Stimulated activated CD4-positive, alpha-beta T cell treated with anti-CD3 and anti-CD28 coated beads, Interleukin-15, amount 100 ng/mL, for 24 hours (primary cell): ENCODE results near the gene ADAMTS2.
"Not testable (repeated sequence)": the region's sequence is repeated elsewhere in the genome, so short reads cannot be mapped to it uniquely, and the experiment has no call there.

Experiments
- DNase-seq: peaks from one replicate; pipeline ENCODE4 v3.0.0-alpha.2; 2020

The ADAMTS2 gene

GRCh38 chr5:179226696-179227095 lies 118.6 kb downstream of the ADAMTS2 start:
- no peak for DNase-seq

- DNase-seq, result no peak
Observed at GRCh38 chr5:179225387-179225786, 119.9 kb downstream of the ADAMTS2 start.

- DNase-seq, result no peak
Observed at GRCh38 chr5:179224741-179225140, 120.5 kb downstream of the ADAMTS2 start.

DNA sequence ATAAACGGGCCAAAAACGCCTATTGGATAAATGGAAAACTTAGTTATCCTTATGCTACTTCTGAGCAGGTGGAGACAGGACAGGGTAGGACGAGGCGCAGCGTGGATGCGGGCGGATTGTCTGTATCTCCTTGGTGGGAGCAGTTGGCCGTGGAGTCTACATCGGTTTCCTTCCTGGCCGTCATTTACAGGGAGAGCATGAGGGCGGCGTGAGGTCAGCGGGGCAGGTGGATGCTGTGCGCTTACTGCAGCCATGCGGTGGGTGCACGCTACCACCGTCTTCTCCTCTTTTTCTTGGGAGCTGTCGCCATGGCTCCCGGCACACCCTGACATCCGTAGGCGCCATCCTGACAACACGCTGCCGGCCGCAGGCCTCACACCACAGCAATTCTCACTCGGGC lies 121.3 kb downstream of the ADAMTS2 start:
- no peak for DNase-seq

DNA sequence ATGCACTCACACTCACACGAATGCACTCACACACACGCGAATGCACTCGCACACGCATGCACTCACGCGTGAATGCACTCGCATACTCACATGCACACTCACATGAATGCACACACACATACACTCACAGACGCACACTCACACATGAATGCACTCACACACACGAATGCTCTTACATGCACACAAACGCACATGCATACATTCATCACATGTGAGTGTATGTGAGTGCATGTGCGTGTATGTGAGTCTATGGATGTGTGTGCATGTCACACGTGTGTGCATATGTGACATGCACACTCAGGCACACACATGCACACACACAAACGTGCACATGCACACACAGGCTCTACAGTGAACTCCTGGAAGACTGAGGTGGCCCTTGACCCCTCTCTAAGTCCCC lies 121.7 kb downstream of the ADAMTS2 start:
- DNase-seq, result no peak

DNA sequence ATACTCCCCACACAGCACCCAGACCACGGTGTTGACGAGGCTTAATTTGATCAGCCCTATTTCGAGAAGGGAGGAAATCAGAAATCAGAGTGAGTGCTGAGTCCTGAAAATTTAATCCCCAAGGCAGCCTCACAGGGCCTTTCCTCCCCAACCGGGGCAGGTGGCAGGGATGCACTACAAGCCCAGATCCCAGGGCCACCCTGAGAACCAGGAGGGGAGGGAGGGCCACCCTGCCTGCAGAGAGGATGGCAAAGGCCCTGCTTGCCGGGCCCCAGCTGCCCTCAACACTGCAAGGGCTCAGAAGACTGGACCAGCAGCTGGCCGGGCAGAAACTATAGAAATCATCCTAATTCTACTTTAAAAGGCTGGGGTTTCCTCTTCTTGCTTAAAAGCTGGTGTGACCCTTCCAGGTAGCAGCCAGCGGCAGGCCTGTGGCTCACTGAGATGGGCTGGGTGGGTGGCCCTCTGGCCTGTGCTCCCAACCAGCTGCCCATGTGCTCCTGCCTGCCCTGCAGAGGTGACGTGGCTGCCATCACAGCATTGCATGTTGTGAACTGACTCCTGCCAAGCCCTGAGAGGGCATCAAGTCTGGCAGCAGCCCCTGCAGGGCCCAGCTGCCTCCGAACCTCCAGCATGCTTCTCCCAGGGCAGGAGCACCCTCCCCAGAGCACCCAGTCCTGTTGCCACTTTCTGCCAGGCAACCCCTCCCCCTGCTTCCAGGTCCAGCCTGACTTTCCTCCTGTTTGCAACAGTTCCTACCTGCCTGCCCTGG lies 122.8 kb downstream of the ADAMTS2 start:
- no peak for DNase-seq

DNA sequence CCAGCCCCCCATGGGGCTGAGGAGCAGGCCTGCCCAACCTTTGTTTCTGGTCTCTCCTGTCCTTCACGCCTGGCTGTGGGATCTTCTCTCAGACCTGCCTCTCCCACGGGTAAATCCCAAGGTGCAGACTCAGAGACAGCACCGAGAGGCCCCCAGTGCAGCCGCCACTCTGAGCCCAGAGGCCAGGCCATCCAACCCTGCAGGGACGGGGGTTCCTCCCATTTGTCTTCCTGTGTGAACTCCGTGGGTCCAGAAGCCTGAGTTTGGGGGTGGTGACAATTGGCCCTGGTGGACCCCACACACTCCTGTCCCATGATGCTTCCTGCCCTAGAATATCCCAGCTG lies 123.4 kb downstream of the ADAMTS2 start:
- no peak for DNase-seq

DNA sequence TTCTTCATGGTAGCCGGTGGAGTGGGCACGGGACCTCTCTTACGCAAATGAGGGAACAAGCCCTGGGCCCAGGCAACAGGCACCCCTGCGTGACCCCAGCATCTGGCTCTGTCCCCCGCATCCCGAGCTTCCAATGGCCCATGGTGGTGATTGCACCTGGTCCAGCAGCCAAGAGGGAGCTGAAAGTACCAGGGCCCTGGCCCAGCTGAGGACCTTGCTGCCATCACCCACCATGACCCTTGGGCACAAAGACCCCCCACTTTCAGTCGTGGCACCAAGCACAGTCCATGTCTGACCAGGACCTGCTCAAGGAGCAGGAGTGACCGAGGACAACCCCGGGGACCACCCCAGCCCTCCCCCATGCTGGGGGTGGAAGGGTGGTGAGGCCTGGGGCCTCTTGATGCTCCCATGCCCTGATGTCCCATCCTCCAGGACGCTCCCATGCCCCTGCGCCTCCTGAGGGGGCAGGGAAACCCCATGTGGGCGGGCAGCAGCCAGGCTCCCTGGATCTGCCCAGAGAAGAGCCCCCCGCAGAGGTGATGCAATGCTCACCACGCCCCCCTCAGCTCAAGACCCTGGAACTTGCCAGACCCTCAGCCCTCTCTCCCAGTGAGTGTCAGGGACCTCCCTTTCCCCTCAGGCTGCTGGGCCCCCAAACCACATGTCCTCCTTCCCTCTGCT lies 123.9 kb downstream of the ADAMTS2 start:
- DNase-seq, result no peak

GRCh38 chr5:179220716-179221115 lies 124.5 kb downstream of the ADAMTS2 start:
- DNase-seq, result no peak

GRCh38 chr5:179219661-179220620 lies 125.3 kb downstream of the ADAMTS2 start:
- no peak for DNase-seq

DNA sequence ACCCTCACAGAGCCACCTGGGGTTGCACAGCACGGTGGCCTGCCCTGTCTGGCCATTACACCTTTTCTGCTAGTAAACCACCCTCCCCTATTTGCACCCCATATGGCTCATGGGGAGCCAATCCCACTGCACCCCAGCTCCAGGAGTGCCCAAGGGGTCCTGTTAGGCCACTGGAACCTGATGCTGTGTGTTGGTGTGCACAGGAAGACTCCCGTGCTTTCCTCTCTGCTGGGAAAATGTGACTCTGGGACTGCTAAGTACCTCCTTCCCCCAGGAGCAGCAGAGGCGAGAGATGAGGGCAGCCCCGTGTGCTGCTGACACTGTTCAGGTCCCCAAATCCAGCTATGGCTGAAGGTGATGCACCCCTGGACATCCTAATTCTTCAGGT lies 126.3 kb downstream of the ADAMTS2 start:
- no peak for DNase-seq

- no peak for DNase-seq
Observed at GRCh38 chr5:179217956-179218942, 127.0 kb downstream of the ADAMTS2 start.

DNA sequence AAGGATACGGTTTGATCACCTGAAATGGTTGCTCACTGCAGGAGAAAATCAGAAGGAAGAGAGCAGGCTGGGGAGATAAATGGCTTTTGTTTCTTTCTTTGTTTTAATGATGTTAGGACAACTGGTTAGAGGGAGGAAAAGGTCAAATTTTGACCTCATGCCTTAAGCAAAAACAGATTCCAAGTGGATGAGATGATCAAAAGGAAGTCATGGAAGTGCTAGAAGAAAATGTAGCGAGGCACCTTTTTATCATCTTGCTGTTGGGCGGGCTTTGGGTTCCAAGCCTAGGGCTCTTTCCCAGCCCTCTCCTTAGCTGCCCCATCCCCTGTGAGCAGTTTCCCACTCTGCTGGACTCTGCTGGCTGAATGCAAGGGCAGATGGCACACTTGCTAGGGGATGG lies 127.9 kb downstream of the ADAMTS2 start:
- DNase-seq, result no peak

GRCh38 chr5:179216381-179216780 lies 128.9 kb downstream of the ADAMTS2 start:
- DNase-seq, result not testable (repeated sequence)

DNA sequence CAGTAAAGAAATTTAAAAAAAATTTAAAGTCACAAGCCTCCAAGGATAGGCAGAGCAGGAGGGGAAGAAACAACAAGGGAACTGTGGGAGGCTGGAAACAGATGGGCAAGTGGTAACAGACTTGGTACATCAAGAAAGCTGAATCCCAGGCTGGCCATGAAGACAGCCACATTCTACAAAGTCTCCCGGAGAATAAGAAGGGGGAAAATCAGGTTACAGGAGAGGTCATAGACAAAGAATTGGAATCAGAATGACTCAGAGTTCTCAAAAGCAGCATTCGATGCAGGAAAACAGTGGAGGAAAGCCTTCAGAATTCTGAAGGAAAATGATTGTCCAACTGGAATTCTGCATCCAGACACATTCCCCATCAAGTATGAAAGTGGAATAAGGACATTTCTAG lies 129.7 kb downstream of the ADAMTS2 start:
- DNase-seq, result no peak

DNA sequence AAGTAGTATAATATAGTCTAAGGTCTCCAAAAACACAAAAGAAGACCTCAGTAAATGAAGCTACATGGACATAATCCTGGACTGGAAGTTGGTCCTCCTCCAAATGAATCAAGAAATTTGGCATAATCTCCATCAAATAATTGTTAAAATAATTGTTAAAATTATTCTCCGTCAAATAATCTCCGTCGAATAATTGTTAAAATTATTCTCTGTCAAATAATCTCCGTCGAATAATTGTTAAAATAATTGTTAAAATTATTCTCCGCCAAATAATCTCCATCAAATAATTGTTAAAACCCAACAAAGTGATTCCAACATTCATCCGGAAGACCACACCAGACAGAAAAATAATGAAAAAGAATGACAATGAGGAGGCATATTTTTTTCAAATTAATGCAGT lies 130.6 kb downstream of the ADAMTS2 start:
- DNase-seq, result no peak

- no peak for DNase-seq
Observed at GRCh38 chr5:179212870-179213269, 132.4 kb downstream of the ADAMTS2 start.

GRCh38 chr5:179211631-179212030 lies 133.6 kb downstream of the ADAMTS2 start:
- no peak for DNase-seq

- no peak for DNase-seq
Observed at GRCh38 chr5:179211068-179211467, 134.2 kb downstream of the ADAMTS2 start.

DNA sequence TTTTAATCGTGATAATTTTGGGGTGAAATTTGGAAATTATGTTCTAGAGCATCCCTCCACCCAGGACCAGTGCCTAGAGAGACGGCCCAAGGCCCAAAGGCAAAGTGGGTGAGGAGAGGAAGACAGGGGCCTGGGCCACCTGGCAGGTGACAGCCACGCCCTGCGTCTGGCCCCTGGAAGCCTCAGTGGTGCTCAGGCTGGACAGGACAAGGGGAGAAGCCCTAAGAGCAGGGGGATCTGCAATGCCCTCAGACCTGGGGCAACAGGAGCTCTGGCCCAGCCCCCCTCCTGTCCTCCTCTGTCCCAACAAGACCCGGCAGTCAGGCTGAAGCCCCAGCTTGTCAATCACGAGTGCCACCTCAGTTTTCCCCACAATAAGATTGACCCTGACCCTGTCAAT lies 134.8 kb downstream of the ADAMTS2 start:
- DNase-seq, result no peak

DNA sequence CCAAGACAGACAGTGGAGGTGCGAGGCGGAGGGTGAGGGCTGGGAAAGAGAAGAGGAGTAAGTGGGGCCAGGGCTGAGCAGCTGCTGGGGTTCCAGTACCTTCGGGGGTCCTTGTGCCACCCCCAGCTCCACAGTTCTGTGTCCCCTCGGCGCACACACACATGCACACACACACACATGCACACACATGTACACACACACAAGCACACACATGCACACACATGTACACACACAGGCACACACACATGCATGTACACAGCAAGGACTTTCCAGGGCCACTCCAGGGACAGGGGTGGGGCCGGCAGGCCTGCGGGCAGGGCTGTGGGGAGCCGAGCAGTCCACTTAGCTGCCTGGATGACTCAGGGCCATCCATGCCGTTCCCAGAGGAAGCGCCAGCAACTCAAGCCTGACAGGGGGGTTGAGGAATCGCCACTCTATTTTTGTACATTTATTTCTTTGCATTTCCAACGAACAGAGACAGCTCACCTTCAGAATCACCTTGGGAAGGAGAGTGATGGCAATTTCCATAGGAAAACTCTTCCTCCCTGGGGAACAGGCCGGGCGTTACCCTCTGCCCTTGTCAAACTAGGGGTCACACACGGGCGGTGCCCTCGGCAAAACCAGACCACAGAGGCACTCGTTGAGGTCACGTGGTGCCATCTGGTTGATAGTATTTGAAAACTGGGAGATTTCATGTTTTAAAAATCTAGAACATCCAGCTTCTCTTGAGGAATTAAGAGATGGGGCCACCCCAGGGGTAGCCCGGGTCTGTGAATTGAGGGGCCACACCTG lies 135.7 kb downstream of the ADAMTS2 start:
- DNase-seq, result no peak
